T-helper 22 cell (primary cell): Measurements from ENCODE around the gene ESYT2.
"Not testable (repeated sequence)": the region's sequence is repeated elsewhere in the genome, so short reads cannot be mapped to it uniquely, and the experiment has no call there.

Source experiments
- DNase-seq: peaks from one replicate; pipeline ENCODE4 v3.0.0-alpha.2; 2020; ENCODE audit warnings: low read depth

Gene ESYT2

DNA sequence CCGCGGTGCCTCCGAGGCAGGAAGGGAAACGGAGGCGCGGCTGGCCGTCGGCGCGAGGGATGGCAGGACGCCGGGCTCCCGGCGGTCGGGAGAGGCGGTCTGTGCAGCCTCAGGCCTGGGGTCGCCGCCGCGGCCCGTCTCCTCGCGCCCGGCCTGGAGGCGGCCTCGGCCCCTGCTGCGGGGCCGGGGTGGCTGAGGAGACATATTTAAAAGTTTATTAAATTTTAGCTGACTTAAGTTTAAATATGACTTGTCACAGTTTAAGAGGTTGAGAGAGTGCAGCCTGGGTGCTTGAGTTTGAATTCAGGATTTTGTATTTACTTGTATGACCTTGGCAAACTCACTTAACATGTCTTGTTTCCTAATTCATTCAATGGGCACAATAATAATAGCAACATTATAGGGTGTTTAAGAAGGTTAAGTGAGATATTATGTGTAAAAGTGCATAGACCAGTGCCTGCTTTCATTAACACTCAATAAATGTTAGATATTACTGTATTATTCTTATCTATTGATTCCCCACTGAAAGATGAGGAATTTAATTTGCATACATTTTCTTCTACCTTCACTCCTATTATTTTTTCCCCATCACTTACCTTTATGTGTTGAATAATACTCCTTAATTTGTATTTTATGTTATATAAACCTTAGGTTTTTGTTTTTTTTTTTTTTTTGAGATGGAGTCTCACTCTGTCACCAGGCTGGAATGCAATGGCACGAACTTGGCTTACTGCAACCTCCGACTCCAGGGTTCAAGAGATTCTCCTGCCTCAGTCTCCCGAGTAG, 27.8 kb upstream of the ESYT2 start:
- no peak for DNase-seq

DNA sequence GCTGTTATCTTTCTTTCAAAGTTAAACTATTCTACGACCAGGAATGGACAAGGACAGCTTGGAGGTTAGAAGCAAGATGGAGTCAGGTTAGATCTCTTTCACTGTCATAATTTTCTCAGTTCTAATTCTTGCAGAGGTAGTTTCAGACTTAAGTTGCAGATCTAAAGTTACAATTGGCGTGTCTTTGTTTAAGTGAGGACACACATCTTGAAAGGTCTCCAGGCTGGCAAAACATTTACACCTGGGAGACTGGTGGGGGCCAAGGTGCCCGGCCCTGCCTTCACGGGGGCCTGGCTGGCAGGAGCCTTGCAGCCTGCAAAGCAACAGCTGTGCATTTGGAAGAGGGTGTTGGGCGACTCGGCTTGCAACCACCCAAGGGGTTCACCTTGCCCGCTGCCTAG, 25.4 kb upstream of the ESYT2 start:
- DNase-seq = no peak

DNA sequence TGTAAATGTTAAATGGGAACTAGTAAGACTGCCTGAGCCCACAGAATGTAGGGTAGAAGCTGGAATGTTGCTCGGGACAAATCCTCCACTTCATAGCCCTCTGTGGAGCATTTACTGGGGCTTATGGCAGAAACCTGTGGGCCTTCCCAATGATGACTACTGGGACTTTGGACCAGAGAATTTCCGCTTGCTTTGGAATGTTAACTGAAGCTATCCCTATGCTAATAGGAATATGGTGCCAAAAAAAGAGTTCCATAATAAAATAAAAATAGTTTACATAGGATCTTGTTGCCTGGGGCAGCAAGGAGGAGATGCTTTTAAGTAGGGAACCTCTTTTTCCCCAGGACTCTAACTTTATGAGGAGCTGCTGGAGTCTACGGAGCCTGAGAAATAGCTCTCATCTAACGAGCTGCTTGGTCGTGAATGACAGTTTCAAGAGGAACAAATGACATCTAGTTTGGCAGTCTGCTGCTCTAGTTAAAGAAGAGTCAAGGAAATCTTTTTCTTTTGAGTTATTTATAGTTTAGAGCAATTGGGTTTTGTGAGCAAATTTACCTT, 21.3 kb upstream of the ESYT2 start:
- no peak for DNase-seq

DNA sequence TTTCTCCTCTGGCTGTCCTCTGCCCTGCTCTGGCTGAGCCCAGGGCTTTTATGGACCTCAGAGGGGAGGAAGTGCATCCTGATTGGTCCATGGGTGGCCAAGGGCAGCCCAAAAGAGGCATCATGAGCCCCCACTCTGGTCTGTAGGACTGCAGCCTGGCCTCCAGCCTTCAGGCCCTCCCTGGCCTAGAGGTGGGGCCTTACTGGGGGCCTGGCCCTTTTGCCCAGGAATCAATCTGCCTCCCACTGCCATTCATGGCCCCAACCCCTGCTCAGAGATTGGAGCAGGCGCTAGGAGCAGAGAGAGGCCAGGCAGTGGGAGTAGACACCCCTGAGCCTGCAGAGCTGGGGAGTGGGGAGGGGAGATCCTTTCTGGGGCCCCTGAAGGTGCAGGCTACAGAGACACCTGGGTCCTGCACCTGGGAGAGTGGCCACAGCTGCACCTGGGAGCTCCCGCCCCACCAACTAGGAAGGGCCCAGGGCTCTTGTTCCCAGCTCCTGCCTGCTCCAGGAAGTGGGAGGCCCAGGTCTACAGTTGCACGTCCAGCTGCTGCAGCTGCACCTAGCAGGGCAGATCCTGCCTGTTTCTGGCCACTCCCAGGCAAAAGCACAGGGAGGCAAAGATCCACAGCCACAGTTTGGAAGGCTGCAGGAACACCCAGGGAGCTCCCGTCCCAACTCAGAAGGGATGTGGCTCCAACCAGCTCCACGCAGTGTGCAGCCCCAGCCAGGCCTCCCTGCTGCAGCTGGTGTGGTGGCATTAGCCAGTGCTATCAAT, 20.6 kb upstream of the ESYT2 start:
- DNase-seq = no peak

DNA sequence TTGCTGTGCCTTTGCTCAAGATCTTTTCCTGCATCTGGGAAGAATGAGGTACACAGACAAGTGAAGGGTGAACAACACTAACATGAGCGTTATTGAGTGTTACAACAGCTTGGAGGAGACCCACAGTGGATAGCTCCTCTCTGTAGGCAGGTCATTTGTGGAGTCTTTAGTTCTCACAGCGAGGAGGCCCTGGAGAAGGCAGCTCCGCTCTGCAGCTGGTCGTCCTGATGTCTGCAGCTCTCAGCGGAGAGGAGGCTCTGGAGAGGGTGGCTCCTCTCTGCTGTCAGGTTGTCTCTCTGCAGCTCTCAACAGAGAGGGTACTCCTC, 20.1 kb upstream of the ESYT2 start:
- DNase-seq = no peak

DNA sequence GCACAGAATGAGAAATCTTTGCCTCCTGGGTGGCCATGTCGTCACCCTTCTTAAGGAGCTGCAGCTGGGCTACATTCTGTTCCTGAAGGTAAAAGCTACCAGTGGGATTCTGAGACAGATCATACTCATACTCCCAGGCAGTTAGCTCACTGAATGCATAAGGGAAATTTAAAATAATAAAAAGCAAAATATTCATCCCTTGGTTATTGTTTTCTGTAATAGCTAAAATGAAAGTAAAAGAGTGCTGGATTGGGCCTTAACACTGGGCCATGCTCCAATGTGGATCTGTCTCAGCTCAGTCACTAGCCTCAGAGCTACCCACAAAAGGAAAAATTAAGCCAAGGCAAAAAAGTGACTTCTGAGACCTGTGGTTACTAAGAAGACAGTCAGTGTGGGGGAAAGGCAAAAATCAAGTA, 18.1 kb upstream of the ESYT2 start:
- no peak for DNase-seq

DNA sequence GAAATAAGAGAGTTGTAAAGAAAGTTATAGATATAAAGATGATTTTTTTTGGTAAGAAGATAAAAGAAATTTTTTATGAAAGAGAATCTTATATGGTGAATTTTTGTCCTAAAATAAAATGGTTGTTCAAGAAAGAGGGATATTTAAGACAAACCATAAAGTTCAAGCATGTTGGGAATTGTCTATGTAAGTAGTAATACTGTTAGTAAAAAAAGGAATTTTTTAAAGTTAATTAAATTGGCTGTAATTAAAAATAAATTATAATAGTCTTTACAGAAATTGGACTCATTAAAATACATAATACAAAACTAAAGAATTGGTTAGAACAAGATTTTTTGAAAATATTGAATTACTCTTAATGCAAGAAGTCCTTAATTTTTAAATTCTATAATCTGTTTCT, 17.0 kb upstream of the ESYT2 start:
- DNase-seq = no peak

DNA sequence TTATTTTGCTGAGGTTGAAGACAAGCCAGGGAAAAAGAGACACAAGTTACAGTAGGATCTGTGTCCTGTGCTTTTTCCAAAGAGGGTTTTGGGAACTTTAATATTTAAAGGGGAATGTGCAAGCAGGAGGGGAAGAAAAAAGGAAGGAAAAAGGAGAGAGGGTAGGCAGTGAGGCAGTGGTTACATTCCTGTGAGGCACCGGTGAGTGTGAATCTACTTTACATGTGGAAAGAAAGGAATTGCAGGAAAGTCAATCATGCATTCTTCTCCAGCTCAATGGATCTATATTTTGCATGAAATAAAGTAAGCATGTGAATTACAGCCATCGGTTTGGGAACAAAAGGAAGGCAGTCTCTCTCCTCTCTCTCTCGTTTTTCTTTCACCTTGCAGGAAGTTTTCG, 14.5 kb upstream of the ESYT2 start:
- DNase-seq = no peak

DNA sequence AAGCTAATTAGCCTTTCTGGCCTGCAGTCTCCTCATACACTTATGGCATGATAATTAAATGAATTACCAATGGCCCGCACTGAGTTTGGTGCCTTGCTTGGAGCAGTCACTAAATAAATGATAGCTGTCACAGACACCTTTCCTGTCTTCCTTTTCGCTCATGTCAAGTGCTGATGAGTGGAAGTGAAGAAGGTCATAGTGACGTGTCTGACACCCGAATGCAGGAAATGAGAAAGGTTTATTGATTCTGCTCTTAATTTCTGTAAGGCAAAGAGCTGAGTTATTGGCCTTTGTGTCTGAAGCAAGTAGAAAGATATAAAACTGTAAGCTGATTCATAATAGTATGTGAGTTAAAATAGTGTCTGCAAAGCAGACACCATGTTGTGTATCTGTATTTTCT, 13.2 kb upstream of the ESYT2 start:
- DNase-seq = no peak

DNA sequence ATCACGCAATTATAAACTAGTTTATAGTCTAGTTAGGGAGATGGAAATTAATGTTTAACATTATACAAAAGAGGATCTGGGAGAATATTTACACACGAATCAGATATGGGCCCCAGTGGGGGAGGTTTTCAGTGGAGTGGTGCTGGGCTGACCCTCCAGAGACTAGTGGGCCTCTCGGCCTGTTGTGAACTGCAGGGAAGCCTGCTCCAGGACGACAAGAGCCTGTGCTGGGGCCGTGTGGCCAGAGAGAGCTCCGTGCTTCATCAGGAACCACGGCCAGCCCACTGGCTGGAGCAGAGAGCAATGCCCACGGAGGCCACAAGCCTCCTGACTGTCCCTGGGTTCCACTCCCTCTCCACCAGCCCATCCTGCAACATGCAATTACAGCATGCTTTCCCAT, 11.3 kb upstream of the ESYT2 start:
- no peak for DNase-seq

DNA sequence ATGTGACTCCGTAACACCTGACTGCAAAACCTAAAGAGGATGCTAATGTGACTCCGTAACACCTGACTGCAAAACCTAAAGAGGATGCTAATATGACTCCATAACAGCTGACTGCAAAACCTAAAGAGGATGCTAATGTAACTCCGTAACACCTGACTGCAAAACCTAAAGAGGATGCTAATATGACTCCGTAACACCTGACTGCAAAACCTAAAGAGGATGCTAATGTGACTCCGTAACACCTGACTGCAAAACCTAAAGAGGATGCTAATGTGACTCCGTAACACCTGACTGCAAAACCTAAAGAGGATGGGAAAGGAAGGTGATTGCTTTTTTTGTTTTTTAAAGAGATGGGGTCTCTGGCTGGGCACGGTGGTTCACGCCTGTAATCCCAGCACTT, 9.9 kb upstream of the ESYT2 start:
- DNase-seq = not testable (repeated sequence)

DNA sequence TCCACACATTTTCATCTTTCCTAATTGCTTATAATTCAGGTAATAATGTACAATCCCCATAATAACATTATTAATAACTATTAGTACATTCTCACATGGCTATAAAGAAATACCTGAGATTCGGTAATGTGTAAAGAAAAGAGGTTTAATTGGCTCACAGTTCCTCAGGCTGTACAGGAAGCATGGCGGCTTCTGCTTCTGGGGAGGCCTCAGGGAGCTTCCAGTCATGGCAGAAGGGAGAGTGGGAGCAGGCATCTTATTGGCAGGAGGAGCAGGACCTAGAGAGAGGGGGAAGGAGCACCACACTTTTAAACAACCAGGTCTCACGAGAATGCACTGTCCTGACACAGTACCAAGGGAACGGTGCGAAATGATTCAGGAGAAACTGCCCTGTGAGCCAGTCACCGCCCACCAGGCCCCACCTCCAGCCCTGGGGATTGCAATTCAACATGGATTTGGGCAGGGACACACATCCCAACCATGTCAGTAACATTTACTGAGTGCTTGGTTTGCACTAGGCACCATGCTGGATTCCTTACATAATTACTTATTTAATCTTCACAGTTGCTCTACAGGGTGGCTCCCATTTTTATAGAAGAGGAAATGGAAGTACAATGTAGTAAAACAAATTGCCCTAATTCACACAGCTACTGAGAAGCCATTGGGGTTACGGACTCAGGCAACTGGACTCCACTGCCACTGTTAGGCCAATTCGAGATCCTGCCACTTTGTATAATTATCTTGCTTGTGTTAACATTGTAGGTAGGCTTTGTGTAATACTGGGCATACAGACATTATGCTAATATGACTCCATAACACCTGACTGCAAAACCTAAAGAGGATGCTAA, 8.7 kb upstream of the ESYT2 start:
- DNase-seq = no peak

DNA sequence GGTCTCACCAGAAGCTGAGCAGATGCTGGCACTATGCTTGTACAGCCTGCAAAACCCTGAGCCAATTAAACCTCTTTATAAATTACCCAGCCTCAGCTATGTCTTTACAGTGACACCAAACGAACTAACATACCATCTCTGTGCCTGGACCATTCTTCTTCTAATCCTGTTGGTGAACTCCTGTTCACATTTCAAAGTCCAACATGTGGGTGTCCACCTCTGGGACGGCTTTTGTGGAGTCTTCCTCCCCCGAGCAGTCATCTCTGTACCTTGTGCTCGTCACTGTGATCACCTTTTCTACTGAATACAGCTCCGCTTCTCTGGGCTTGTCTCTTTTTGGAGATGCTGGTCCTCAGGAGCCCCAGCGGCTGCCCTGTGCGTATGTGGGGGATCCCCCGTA, 7.4 kb upstream of the ESYT2 start:
- DNase-seq = no peak

DNA sequence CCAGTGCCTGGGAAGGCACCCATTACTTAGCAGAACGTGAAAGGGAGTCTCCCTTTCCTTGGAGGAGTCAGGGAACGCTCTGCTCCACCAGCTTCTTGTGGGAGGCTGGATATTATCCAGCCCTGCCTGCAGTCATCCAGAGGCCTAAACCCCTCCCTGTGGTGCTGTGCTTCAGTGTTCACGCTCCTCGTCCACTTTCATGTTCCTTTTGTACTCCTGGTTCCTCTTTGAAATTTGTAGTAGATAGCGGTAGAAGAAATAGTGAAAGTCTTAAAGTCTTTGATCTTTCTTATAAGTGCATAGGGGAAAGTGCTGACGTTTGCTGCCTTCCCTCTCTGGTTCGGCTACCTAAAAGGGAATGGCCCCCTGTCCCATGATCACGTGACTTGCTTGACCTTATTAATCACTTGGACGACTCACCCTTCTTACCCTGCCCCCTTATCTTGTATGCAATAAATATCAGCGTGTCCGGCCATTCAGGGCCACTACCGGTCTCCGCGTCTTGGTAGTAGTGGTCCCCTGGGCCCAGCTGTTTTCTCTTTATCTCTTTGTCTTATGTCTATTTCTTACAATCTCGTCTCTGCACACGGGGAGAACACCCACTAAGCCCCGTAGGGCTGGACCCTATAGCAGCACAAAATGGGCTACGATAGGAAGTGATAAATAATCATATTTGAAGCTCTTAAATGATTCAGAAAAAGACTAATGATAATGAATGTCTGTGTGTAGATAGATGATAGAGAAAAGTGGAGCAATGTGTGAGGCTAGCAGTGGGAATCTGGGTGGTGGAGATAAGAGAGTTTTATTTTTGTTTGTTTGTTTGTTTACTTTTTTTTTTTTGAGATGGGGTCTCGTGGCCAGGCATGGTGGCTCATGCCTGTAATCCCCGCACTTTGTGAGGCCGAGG, 5.8 kb upstream of the ESYT2 start:
- DNase-seq = no peak

DNA sequence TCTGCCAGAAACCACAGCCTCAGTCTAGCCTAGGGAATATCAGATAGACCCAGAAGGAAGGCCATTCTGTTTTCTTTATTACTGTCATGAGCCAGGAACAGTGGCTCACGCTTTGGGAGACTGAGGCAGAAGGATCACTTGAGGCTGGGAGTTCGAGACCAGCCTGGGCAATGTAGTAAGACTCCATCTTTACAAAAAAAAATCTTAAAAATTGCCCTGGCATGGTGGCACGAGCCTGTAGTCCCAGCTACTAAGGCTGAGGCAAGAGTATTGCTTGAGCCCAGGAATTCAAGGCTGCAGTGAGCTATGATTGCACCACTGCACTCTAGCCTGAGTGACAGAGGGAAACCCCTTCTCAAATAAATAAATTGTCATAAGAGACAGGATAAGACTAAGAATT, 3.7 kb upstream of the ESYT2 start:
- DNase-seq = no peak

DNA sequence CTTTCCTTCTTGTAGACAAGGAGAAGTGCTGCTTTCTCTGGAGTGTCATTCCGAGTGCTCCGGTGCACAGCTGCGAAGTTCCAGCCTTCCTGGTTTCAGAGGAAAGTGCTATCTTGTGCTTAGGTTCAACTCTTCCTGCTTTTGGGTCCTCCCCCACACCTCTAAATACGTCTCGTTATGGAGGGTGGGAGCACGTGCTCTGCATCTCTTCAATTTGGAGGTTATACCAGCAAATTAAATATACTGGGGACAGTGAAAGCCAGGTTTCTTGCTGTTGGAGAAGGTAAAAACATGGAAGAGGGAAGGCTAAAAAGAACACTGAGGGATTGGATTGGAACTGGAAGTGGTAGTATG, 2.4 kb upstream of the ESYT2 start:
- no peak for DNase-seq

DNA sequence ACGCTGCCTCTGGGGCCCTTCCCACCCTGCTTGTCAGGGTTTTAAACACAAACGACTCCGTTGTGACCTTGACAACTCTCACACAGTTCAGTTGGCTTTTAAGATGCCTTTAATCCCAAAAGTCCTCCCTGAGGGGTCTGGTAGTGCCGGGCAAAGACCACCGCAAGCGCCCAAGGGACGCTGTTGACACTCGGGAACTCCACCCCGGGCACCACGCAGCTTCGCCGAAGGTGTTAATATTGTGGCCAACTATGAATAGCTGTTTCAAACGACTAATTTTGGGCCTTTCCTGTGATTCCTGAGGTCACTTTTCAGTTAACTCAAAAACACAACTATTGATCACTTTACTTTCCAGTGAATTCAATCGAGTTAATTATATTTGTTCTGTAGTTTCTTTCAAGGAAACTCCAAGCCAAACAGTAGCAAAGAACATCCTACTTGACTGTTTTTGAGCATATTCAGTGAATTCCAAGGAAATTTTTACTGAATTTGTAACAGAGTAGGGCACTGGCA, 958 bp upstream of the ESYT2 start:
- DNase-seq = no peak

DNA sequence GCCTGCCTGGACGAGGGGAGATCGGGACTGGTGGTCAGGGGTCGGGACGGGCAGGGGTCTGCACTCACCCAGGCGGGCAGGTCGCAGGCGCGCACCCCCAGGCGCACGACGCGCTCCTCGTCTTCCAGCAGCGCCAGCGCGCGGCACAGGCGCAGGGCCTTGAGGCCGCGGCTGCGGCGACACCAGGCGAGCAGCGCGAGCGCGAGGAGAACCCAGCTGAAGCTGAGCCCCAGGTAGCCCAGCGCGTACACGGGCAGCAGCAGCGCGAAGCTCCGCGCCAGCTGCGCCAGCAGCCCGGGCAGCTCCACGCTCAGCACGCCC, 328 bp downstream of the ESYT2 start:
- DNase-seq = no peak

DNA sequence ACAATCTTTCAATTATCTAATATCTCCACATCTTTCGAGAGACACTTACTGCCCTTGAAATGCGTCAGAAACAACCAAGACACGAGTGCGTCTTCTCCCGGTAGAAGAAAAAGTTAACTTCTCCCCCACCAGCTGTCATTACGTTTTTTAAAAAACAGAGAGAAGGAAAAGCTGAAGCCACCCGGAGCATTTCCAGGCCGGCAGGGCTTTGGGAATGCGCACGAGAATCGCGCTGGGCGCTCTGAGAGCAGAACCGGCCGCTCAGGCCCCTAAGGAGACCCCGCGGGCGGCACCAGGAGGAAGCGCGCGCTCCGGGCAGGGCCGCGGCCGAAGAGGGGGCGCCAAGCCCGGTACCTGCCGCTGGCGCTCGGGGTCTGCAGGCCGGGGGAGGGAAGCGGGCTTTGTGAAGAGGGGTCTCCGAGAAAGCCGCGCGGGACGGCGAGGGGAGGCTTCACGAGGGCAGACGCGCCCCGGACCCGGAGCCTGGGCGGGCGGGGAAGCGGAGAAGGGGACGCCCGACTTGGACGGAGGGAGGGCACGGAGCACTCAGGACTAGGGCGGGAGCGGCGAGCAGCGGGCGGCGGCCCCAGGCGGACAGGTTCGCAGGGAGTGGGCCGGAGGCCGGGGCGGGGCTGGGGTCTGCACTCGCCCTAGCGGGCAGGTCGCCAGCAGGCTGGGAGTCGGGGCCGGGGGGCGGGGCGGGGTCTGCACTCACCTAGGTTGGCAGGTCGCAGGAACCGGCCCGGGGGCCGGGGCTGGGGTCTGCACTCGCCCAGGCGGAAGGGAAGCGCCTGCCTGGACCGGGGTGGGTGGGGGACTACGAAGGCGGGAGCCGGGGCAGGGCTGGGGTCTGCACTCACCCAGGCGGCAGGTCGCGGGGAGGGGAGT, 932 bp downstream of the ESYT2 start:
- DNase-seq = peak; percentile 7

DNA sequence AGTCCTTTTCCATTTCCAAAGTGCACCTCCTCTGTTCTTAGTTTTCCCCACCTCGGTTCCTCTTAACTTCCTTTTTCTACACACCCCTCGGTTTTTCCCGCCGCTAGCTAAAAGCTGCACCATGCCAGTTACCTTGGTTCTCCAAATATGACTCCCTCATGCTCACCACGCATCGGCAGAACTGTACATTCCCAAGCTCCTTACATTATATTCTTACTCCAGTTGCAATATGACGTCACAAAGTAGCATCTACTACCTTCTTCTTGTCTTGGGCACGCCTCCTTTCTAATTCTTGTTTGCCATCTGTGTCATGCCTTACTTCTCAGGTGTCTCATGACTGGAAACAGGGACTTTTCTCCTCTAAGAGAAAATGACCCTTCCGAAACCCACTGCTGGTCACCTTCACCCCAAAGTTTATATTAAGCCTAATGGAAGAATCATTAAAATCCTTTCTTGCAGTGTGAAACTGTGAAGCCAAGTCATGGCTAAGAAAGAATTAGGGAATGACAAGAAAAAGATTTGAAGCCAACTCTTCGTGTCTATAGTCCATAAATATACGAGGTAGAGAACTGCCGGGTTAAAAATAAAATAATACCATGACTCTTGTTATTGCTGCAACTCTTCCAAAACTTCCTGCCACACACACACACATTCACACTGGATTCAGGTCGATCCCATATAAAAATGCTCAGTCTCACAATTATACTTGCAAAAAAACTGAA, 1.7 kb downstream of the ESYT2 start:
- no peak for DNase-seq
